C1 segment of cervical spinal cord (tissue), 14 donors: Measurements from ENCODE around the gene RENBP.
"Not testable (repeated sequence)": the region's sequence is repeated elsewhere in the genome, so short reads cannot be mapped to it uniquely, and the experiment has no call there.

Experiments
- DNase-seq, 14 donors: peaks; one replicate each; lab custom pipeline; 2025; lab: John Stamatoyannopoulos, UW

Gene RENBP

DNA sequence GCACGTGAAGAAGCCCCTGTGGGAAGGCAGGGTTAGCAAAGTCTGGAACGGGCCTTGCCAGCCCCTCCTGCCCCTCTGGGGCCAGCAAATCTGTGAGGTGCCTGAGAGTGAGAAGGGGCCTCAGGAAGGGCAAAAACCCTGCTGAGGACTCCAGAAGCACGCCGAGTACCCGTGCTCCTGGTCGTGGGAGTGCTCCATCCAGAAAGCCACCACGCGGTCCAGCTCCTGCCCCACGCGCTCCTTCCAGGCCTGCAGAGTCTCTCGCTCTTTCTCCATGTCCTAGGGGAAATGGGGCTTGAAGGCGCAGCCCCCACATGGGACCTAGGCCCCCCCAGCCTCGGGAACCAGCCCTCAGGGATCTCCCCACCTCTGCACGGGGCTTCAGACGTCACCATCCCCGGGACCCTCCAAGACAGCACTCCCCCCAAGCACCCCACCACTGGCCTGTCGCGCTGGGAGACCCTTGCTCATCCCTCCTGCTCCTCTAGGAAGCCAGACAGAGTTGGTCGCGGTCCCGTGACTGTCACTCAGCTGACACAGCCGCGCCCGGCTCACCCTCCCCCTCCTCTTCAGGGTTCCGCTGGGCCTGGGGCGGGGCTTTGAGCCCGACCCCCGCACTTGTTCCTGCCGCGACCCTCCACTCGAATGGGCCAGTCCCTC, at the start of gene RENBP:
RENBP (minus strand) TSS at position 504 of the 660 bp plus-strand sequence; CDS start at position 471, 33 bp downstream.
- peak in 9 of 14 donors; percentile 14 to 57 (median 26) for DNase-seq

- no peak for DNase-seq
Measured at GRCh38 chrX:153993978-153994377, 49.5 kb upstream of the RENBP start.

- peak in 1 of 14 donors; percentile 23 for DNase-seq
Measured at GRCh38 chrX:153993079-153993478, 48.6 kb upstream of the RENBP start.

DNA sequence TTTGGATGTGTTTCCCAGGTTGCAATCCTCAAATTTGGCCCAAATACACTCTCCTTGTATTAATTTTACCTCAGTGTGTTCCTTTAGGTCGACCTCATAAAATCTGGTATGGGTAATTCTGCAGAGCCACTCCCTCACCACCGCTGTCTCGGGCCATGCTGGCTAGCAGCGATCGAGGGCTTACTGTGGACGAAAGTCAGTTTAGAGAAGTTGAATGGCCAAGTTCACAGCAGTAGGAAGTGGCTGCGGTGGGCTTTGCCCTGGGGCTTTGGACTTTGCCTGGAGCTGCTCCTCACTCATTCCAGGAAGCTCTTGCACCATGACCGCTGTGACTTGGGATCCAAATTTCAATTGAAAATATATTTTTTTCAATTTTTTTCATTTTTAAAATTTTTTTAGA, 47.7 kb upstream of the RENBP start:
- DNase-seq = no peak

GRCh38 chrX:153991013-153991580, 46.7 kb upstream of the RENBP start:
- DNase-seq = no peak

- no peak for DNase-seq
Measured at GRCh38 chrX:153989973-153990655, 45.7 kb upstream of the RENBP start.

DNA sequence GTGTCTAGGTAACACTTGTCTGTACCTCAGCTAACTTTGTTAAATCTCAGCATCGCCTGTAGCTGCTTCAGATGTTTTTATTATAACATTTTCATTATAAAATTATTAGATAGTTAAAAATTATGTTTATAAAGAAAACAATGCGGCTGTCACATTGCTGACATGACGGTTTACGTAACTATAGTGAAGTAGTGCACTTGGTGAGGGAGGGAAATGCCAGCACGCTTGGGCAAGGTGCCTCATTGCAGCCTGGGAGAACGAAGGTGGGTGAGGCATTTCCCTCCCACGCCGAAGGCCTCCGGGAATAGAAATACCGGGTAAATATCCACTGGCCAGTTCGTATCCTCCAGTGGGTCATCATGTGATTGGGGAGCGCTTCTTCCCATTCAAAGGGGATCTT, 44.0 kb upstream of the RENBP start:
- no peak for DNase-seq

GRCh38 chrX:153984351-153985178, 40.1 kb upstream of the RENBP start:
- DNase-seq = peak in 1 of 14 donors; percentile 61

DNA sequence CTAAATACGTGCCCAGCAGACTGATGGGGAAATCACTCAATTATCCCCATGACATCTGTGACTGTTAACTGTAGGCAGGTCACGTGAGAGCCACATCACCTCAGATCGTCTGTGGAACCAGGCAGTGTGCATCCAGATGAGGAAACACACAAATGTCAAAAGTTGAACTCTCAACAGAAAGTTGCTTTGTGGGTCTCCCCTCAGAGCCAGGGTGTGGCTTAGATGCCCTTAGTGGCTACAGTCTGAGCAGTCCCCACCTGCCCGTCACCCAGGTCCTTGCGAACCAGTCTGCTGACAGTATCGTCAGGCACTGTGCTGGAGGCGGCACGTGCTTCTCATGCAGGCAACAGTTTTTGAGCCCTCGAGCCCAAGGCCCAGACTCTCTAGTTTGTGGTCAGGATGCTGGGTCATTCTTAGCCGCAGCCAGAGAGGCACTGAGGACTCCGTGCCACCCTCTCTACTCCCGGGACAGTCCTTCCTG, 38.9 kb upstream of the RENBP start:
- DNase-seq = no peak

DNA sequence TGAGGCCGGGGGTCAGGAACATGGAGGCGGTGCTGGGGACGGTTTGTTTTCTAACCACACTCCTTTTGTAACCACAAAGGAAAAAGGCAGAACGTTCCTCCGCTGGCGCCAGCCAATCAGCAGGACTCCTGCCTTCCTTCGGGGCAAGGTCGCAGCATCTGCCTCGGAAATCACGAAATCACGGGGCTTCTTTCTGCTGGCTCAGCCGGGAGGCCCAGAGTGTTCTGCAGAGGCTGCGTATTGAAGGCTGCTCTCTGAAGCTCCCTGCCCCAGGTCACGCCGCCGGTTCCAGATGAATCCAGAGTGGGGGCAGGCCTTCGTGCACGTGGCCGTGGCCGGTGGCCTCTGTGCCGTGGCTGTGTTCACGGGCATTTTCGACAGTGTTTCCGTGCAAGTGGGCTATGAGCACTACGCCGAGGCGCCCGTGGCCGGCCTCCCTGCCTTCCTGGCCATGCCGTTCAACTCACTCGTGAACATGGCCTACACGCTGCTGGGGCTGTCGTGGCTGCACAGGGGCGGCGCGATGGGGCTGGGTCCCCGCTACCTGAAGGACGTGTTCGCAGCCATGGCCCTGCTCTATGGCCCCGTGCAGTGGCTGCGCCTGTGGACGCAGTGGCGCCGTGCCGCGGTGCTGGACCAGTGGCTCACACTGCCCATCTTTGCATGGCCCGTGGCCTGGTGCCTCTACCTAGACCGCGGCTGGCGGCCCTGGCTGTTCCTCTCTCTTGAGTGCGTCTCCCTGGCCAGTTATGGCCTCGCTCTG, 37.5 kb upstream of the RENBP start:
- DNase-seq = peak in 1 of 14 donors; percentile 22

- DNase-seq = no peak
Measured at GRCh38 chrX:153981231-153981630, 36.8 kb upstream of the RENBP start.

DNA sequence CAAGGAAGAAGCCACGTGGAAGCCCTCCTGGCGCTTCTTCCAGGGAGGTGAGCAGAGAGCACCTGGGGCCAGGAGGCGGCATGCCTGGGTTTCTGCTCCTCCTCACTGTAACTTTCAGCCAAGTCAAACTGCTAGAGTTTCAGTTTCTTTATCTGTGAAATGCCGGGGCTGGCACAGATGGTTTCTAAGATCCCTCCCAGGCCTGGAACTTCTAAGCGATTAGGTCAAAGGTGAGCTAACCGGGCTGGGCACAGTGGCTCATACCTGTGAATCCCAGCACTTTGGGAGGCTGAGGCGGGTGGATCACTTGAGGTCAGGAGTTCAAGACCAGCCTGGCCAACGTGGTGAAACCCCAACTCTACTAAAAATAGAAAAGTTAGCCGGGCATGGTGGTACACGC, 36.0 kb upstream of the RENBP start:
- DNase-seq = not testable (repeated sequence)

DNA sequence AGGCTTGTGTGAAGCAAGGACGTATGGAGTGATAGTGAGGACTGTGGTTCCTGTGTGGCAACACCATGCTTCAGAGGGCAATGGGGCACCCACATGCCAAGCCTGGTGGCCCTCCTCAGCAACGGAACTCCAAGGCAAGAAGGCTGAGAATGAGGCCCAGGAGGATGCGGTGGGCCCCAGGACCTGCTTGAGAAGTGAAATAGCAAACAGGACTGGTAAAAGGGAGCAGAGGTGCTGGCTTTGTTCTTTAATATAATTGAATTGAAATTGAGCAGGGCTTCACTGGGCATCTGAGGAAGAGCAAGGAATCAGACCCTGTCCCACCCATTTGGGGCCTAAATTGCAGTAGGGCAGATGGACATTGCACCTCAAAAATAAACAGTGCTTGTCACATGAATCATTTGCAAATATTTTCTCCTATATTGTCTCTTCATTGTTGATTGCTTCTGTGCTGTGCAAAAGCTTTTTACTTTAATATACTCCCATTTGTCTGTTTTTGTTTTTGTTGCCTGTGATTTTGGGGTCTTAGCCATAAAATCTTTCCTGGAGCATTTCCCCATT, 30.4 kb upstream of the RENBP start:
- no peak for DNase-seq

- no peak for DNase-seq
Measured at GRCh38 chrX:153974003-153974725, 29.7 kb upstream of the RENBP start.

GRCh38 chrX:153973127-153974002, 28.9 kb upstream of the RENBP start:
- DNase-seq = no peak

DNA sequence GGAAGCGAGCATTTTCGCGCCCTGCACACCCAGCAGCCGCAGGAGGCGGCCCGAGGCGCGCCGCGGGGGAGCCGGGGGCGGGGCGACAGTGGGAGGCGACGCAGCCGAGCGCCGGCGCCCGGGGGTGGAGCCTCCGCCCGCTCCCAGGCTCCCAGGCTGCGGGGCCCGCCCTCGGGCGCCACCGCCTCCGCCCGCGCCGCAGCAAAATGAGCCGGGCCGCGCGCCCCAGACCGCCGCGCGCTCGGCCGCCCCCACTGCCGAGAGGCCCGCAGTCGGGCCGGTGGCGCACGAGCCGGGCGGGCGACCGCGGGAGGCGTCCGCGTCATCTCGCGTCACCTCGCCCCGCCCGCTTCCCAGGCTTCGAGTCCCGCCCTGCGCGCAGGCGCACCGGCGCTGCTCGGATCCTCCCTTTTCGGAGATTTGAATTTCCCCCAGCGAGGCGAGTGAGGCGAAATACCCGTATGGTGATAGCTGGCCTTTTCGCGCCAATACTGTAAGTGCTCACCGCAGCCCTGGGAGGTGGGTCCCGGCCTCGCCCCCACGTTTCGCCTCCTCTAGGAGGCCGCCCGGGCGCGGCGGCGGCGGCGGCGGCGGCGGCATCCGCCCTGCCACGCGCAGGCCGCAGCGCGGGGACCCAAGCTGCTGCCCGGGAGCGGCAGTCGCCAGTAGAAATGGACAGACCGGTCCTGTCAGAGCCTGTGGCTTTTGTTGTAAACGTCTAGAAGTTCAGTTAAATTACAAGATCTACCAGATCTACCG, 28.1 kb upstream of the RENBP start, which contains the start of gene TMEM187:
TMEM187 (plus strand) TSS at position 387 of the 759 bp plus-strand sequence. CDS start 9,309 bp downstream, outside the sequence.
- DNase-seq = peak in 13 of 14 donors; percentile 44 to 90 (median 78)

DNA sequence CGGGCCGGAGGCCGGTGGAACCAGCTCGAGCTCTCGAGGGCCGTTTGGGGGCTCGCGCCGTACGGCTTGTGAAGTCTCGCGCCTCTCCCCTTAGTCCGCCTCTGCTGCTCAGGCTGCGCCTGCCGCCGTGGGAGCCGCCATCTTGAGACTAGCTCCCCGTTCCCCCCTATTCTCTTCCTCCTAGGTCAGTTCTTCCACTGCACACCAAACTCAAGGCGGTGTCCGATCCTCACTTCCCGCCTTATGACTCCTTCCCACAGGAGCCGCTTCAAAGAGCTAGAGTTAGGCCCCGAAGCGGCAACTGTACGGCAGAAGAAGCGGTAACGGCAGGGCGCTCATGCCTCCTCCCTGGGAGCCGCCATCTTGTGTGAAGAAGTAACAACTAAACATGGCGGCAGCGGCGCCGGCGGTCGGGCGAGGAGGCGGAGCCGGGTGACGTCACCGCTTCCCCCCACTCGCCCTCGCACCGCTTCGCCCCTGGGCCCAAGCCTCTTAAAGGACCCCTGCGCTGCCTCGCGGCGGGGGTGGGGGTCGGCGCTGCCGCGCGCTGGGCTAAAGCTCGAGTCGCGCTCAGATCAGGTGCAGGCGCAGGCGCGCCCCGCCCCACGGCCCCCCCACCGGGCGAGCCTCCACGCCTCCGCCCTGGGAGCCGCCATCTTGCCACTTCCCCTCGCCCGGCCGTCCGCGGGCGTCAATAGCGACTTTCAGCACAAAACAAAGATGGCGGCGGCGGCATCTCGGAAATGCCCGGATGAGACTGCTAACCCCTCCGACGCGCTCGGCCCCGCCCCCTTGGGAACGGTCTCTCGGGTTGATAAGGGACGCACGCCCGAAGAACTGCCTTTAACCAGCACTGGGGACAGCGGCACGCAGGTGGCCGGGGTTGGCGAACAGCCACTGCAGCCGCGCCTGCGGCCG, 27.3 kb upstream of the RENBP start, which contains the start of gene HCFC1:
HCFC1 (minus strand) TSS at position 369 of the 918 bp plus-strand sequence. CDS start 978 bp downstream, outside the sequence.
- DNase-seq = peak; percentile 62 to 98 (median 92)
